ENCODE data around the gene THOC5. TPM values are rescaled to one million over a fixed set of nuclear protein-coding genes. Genes with fewer than 3 reads are reported as not detected.

THOC5 gene
- total RNA-seq, 1 experiment from 2014 or later = 74.4 TPM

DNA sequence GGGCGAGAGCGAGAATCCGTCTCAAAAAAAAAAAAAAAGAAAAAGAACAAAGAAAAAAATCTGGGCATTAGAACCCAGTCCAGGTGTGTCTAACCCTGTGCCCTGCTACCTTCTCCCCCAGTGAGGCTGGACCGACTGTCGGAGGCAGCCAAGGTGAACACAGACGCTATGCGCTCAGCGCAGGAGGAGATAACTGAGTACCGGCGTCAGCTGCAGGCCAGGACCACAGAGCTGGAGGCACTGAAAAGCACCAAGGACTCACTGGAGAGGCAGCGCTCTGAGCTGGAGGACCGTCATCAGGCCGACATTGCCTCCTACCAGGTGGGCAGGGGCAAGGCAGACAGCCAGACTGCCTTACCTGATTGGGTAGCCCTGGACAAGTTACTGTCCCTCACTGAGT, 70.3 kb downstream of the THOC5 start:
- DNase-seq (ENCODE audit: low read depth, low spot score) (no peak), ATAC-seq (no peak)
- Histone ChIP-seq H3K4me1 (ENCODE audit: control insufficient read depth, insufficient read depth, low read length) (no peaks in the 10 kb centered on the region), H3K4me3 (ENCODE audit: low read depth in 2 of 2, low read length in 2 of 2) (no peak overlapping the region), H3K36me3 (ENCODE audit: control insufficient read depth, insufficient read depth, low read length) (no peaks in the 10 kb centered on the region), H3K27me3 (ENCODE audit: control insufficient read depth, insufficient read depth, low read length) (no peaks in the 10 kb centered on the region), H3K9me3 (ENCODE audit: control insufficient read depth, insufficient read depth, low read depth, low read length) (no peaks in the 10 kb centered on the region), H3K27ac (ENCODE audit: low read length) (no peak overlapping the region)
- TF ChIP-seq, protein P1, sequence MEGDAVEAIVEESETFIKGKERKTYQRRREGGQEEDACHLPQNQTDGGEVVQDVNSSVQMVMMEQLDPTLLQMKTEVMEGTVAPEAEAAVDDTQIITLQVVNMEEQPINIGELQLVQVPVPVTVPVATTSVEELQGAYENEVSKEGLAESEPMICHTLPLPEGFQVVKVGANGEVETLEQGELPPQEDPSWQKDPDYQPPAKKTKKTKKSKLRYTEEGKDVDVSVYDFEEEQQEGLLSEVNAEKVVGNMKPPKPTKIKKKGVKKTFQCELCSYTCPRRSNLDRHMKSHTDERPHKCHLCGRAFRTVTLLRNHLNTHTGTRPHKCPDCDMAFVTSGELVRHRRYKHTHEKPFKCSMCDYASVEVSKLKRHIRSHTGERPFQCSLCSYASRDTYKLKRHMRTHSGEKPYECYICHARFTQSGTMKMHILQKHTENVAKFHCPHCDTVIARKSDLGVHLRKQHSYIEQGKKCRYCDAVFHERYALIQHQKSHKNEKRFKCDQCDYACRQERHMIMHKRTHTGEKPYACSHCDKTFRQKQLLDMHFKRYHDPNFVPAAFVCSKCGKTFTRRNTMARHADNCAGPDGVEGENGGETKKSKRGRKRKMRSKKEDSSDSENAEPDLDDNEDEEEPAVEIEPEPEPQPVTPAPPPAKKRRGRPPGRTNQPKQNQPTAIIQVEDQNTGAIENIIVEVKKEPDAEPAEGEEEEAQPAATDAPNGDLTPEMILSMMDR (IDR thresholded peaks at IDR 0.05) = no peak
- TF ChIP-seq TCF7L2 (IDR thresholded peaks at IDR 0.05; ENCODE audit: low read depth, low read length) = no peak
- TF ChIP-seq POLR2AphosphoS5 (IDR thresholded peaks at IDR 0.05; ENCODE audit: low read depth, low read length) = no peak
- TF ChIP-seq, protein P2, sequence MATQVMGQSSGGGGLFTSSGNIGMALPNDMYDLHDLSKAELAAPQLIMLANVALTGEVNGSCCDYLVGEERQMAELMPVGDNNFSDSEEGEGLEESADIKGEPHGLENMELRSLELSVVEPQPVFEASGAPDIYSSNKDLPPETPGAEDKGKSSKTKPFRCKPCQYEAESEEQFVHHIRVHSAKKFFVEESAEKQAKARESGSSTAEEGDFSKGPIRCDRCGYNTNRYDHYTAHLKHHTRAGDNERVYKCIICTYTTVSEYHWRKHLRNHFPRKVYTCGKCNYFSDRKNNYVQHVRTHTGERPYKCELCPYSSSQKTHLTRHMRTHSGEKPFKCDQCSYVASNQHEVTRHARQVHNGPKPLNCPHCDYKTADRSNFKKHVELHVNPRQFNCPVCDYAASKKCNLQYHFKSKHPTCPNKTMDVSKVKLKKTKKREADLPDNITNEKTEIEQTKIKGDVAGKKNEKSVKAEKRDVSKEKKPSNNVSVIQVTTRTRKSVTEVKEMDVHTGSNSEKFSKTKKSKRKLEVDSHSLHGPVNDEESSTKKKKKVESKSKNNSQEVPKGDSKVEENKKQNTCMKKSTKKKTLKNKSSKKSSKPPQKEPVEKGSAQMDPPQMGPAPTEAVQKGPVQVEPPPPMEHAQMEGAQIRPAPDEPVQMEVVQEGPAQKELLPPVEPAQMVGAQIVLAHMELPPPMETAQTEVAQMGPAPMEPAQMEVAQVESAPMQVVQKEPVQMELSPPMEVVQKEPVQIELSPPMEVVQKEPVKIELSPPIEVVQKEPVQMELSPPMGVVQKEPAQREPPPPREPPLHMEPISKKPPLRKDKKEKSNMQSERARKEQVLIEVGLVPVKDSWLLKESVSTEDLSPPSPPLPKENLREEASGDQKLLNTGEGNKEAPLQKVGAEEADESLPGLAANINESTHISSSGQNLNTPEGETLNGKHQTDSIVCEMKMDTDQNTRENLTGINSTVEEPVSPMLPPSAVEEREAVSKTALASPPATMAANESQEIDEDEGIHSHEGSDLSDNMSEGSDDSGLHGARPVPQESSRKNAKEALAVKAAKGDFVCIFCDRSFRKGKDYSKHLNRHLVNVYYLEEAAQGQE (IDR thresholded peaks at IDR 0.05; ENCODE audit: insufficient read depth in 1 of 2, low read depth in 2 of 2, low read length in 1 of 2) = no peak
- no peak for TF ChIP-seq SIN3A (IDR thresholded peaks at IDR 0.05; ENCODE audit: borderline replicate concordance, insufficient read depth, low read depth, low read length)
- in situ Hi-C loops (cut with HindIII; ENCODE audit: low pct_unique_long_range_greater_than_20kb, low sequenced_read_pairs) = no loop called here
- no TSS peak for BruUV-seq (replicated peaks)
- CTCF ChIA-PET = interaction anchor here (0.6 to 0.7 kb wide), 3 partner anchors 107 to 825 kb away, joined by 3 read pairs; no protein-coding TSS in a partner anchor
- POLR2A ChIA-PET = interaction anchor here (0.6 to 0.7 kb wide), 2 partner anchors 9 to 18 kb away, joined by 3 to 6 read pairs; no protein-coding TSS in a partner anchor
- intact Hi-C loops (cut with micrococcal nuclease; ENCODE audit: unreplicated experiment) = no loop called here

DNA sequence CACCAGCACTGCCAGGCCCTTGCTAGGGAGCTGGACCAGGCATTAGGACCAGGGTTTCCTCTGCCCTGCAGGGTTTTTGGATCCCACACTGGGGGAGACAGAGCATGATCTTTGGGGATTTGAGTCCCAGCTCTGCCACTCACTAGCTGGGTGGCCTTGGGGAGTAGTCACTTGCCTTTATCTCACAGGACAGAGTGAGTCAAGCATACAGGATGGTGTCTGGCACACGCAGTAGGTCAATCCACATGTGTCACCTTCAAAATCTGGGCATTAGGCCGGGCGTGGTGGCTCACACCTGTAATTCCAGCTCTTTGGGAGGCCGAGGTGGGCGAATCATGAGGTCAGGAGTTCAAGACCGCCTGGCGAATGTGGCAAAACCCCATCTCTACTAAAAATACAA, 70.8 kb downstream of the THOC5 start:
- no peaks in the 10 kb centered on the region for H3K27me3 ChIP-seq (ENCODE audit: control insufficient read depth, insufficient read depth, low read length)
- intact Hi-C loops (cut with micrococcal nuclease; ENCODE audit: unreplicated experiment) (no loop called here), in situ Hi-C loops (cut with HindIII; ENCODE audit: low pct_unique_long_range_greater_than_20kb, low sequenced_read_pairs) (no loop called here)
- H3K27ac ChIP-seq (ENCODE audit: low read length) = no peak overlapping the region
- ChIA-PET CTCF (interaction anchor here (0.6 to 0.7 kb wide), 2 partner anchors 107 to 606 kb away, joined by 3 read pairs; no protein-coding TSS in a partner anchor), POLR2A (interaction anchor here (0.6 kb wide), 1 partner anchor 18 kb away, joined by 6 read pairs; no protein-coding TSS in a partner anchor)
- no TSS peak for BruUV-seq (replicated peaks)
- TF ChIP-seq, protein P1 (IDR thresholded peaks at IDR 0.05) = no peak
- TF ChIP-seq, protein P2 (IDR thresholded peaks at IDR 0.05; ENCODE audit: insufficient read depth in 1 of 2, low read depth in 2 of 2, low read length in 1 of 2) = no peak
- TF ChIP-seq POLR2AphosphoS5 (IDR thresholded peaks at IDR 0.05; ENCODE audit: low read depth, low read length) = no peak
- H3K4me3 ChIP-seq (ENCODE audit: low read depth in 2 of 2, low read length in 2 of 2) = no peak overlapping the region
- no peak for ATAC-seq
- DNase-seq (ENCODE audit: low read depth, low spot score) = no peak
- no peaks in the 10 kb centered on the region for H3K9me3 ChIP-seq (ENCODE audit: control insufficient read depth, insufficient read depth, low read depth, low read length)
- H3K36me3 ChIP-seq (ENCODE audit: control insufficient read depth, insufficient read depth, low read length) = no peaks in the 10 kb centered on the region
- H3K4me1 ChIP-seq (ENCODE audit: control insufficient read depth, insufficient read depth, low read length) = 0 out of 2 replicates have a peak, but pooled peaks cover 1% of the 10 kb centered on the region

Data from Panc1 (cell line).